Progenitor cell of endocrine pancreas (in vitro differentiated cells): ENCODE data around the gene VWC2. TPM values are rescaled to one million over a fixed set of nuclear protein-coding genes. Genes with fewer than 3 reads are reported as not detected.

ENCODE experiments used
- DNase-seq: peaks from one replicate; pipeline ENCODE4 v3.0.0; 2021; ENCODE audit warnings: low spot score; ENCODE audit not compliant: unreplicated experiment
- H3K27ac Mint-ChIP-seq: 2 replicates; pipeline ENCODE4 v1.8.0; 2021; ENCODE audit warnings: mild to moderate bottlenecking, moderate library complexity, mixed read lengths
- H3K27me3 Mint-ChIP-seq: 2 replicates; pipeline ENCODE4 v1.8.0; 2021; ENCODE audit warnings: mixed read lengths
- H3K36me3 Mint-ChIP-seq: 2 replicates; pipeline ENCODE4 v1.8.0; 2022; ENCODE audit warnings: mixed read lengths; ENCODE audit not compliant: insufficient read depth
- H3K4me1 Mint-ChIP-seq: 2 replicates; pipeline ENCODE4 v1.8.0; 2021; ENCODE audit warnings: low read depth, mixed read lengths
- H3K4me3 Mint-ChIP-seq: 2 replicates; pipeline ENCODE4 v1.8.0; 2021; ENCODE audit warnings: low read depth, mild to moderate bottlenecking, moderate library complexity, mixed read lengths
- H3K9me3 Mint-ChIP-seq: 2 replicates; pipeline ENCODE4 v1.8.0; 2021; ENCODE audit warnings: low read depth, mixed read lengths
- total RNA-seq: library from RNA; stranded (reverse); gene quantifications from 2 replicates; pipeline ENCODE4 v1.2.1, GENCODE V29; 2021
- TF ChIP-seq, protein P1 (sequence below): fragments of 200-600 bp; sonication (generic); IDR thresholded peaks from one replicate; pipeline ENCODE4 v1.5.0; 2021; ENCODE audit warnings: antibody characterized with exemption, mild to moderate bottlenecking; ENCODE audit not compliant: unreplicated experiment

VWC2 gene
- total RNA-seq, 1 donor from 2014 or later = 0.02 TPM

DNA sequence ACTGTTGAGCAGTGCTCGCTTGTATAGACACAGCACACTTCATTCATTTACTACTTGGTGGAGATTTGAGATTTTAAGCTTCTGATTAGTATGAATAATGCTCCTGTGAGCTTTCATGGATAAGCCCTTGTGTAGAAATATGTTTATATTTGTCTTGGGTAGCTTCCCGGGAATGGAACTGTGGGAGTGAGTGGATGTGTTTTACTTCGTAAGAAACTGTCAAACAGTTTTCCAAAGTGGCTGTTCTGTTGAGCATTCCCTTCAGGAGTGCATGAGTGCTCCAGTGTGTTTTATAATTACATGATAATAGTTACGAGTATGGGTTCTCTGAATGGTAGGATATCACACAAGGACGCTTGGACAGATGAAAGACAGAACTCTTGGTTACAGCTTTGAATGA is 49.4 kb downstream of the VWC2 start:
- H3K36me3 Mint-ChIP-seq = no peaks in the 10 kb centered on the region
- no peaks in the 10 kb centered on the region for H3K27me3 Mint-ChIP-seq
- TF ChIP-seq, protein P1, sequence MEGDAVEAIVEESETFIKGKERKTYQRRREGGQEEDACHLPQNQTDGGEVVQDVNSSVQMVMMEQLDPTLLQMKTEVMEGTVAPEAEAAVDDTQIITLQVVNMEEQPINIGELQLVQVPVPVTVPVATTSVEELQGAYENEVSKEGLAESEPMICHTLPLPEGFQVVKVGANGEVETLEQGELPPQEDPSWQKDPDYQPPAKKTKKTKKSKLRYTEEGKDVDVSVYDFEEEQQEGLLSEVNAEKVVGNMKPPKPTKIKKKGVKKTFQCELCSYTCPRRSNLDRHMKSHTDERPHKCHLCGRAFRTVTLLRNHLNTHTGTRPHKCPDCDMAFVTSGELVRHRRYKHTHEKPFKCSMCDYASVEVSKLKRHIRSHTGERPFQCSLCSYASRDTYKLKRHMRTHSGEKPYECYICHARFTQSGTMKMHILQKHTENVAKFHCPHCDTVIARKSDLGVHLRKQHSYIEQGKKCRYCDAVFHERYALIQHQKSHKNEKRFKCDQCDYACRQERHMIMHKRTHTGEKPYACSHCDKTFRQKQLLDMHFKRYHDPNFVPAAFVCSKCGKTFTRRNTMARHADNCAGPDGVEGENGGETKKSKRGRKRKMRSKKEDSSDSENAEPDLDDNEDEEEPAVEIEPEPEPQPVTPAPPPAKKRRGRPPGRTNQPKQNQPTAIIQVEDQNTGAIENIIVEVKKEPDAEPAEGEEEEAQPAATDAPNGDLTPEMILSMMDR = no peak
- H3K4me1 Mint-ChIP-seq = peaks cover 1% of the 10 kb centered on the region
- no peaks in the 10 kb centered on the region for H3K9me3 Mint-ChIP-seq
- no peak overlapping the region for H3K27ac Mint-ChIP-seq
- no peak for DNase-seq
- H3K4me3 Mint-ChIP-seq = no peak overlapping the region

DNA sequence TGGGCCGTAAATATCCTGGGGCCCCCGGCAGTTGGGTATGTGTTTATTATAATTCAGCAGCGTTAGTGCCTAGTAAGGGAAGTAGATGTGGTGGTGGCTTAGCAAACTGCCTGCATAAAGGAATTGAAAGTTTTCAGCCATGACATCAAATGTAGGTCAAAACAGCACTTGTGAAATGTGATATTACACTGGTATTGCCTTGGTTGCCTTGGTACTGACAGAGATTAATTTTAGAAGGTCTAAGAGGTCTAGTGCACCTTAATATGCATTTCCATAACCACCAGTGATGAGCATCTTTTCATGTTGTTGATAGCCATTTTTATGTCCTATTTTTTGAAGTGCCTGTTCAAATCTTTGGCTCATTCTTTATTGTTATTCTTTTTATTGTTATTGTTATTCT is 50.1 kb downstream of the VWC2 start:
- H3K4me3 Mint-ChIP-seq = no peak overlapping the region

DNA sequence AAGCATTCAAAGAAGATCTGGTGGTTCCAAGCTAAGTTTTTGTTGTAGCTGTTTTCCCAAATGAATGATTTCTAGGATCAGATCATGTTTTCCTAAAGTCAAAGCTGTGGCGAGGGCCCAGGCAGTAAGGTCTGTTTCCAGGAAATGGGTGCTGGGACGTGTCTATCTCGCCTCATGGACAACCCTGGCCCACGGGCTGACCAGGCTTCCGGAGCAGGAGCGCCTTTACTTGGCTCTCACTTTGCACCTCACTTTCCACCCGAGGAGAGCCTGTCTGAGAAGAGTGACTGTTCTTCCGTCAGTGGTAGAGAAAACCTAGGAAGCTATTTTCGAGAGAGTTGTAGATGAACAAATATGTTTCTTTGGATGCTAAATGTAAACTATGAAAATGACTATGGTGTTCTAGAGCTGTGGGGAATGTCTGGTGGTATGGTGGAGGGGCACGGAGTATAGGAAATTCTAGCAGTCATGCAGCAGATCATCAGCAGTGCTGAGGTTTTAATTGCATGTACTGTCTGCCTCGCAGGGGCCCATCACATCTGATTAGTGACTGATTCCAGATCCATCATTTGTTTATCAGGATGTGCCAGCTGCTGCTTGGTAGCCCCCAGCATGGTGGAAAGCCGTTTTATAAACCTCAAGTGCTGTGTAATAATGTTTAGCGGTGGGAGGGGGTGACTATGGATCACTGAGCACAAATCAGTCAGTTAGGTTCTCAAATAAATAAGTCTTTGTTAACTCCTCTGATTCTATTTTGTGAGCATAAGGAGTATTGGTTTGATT is 66.6 kb downstream of the VWC2 start:
- no peaks in the 10 kb centered on the region for H3K36me3 Mint-ChIP-seq
- DNase-seq = no peak
- H3K9me3 Mint-ChIP-seq = no peaks in the 10 kb centered on the region
- no peaks in the 10 kb centered on the region for H3K27me3 Mint-ChIP-seq
- H3K4me3 Mint-ChIP-seq = no peak overlapping the region
- no peaks in the 10 kb centered on the region for H3K4me1 Mint-ChIP-seq
- no peak overlapping the region for H3K27ac Mint-ChIP-seq
- TF ChIP-seq, protein P1 = no peak

More for the DNA sequence above, 50.1 kb downstream of the VWC2 start:
- H3K27me3 Mint-ChIP-seq = no peaks in the 10 kb centered on the region
- peaks cover 3% of the 10 kb centered on the region for H3K9me3 Mint-ChIP-seq
- no peak for DNase-seq
- no peaks in the 10 kb centered on the region for H3K36me3 Mint-ChIP-seq
- H3K4me1 Mint-ChIP-seq = peaks cover 1% of the 10 kb centered on the region
- no peak overlapping the region for H3K27ac Mint-ChIP-seq
- TF ChIP-seq, protein P1 = no peak

DNA sequence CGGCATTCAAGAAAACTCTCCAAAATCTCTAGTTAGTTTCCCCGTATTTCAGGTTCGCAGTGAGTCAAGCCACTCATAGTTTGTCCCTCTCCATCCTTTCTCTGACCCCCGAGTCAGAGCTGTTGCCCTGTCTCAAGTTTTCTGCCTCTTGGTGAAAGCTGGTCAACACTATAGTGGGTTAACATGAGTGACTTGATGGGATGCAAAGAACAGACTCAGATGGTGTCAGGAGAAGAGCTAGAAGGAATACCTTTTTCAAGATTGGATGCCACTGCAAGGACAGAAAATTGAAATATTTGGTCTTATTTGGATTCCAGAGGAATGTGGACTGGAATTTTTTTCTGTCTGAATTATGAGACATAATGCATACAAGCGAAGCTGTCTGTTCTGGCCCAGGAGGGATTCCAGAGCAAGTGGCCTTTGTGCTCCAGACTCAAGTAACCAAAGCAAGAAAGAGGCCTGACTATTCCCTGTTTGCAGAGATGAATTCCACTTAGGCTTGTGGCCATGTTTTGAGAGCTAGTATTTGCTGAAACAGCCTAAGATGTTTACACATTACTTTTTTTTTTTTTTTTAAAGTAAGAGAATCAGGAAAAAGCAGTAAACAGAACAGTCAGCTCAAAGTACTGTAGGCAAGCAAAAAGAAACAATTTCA is 67.4 kb downstream of the VWC2 start:
- Mint-ChIP-seq H3K27ac (no peak overlapping the region), H3K4me1 (no peaks in the 10 kb centered on the region), H3K36me3 (no peaks in the 10 kb centered on the region), H3K4me3 (no peak overlapping the region), H3K9me3 (no peaks in the 10 kb centered on the region), H3K27me3 (no peaks in the 10 kb centered on the region)
- TF ChIP-seq, protein P1 = no peak
- no peak for DNase-seq

DNA sequence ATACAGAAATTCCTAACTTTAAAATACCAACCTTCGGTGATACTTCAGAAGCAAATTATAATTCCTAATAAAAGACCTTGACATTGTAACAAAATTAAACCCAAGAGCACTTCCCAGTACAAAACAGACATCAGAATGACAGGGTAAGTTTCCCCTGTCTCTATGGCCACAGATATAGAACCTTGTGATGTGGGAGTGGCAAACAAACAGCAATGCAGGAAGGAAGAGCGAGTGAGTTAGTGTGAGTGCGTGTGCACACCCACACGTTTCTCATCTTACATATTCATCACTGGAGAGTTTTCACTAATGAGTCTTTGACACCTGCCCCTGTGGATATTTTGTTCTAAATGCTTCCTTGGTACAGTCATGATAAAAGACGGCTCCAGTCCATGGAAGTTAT is 72.2 kb downstream of the VWC2 start:
- no peaks in the 10 kb centered on the region for H3K27me3 Mint-ChIP-seq
- H3K9me3 Mint-ChIP-seq = no peaks in the 10 kb centered on the region

More for the DNA sequence above, 72.2 kb downstream of the VWC2 start:
- Mint-ChIP-seq H3K27ac (no peak overlapping the region), H3K4me1 (no peaks in the 10 kb centered on the region), H3K4me3 (no peak overlapping the region), H3K36me3 (no peaks in the 10 kb centered on the region)
- TF ChIP-seq, protein P1 = no peak
- DNase-seq = no peak
